Stimulated activated naive CD8-positive, alpha-beta T cell treated with anti-CD3 and anti-CD28 coated beads, Interleukin-15, amount 100 ng/mL, for 72 hours (primary cell): Measurements from ENCODE around the gene NDUFS3.
"Not testable (repeated sequence)": the region's sequence is repeated elsewhere in the genome, so short reads cannot be mapped to it uniquely, and the experiment has no call there.

Source experiments
- ATAC-seq: fragments of 150-1000 bp; cut with Tn5 transposase; 2 replicates; pipeline ENCODE4 v1.10.0; 2021; ENCODE audit warnings: mild to moderate bottlenecking, moderate library complexity
- DNase-seq, 2 donors: peaks; one replicate each; pipeline ENCODE4 v3.0.0; 2021 to 2022
- H3K27ac Mint-ChIP-seq, 2 donors: one replicate each; pipeline ENCODE4 v1.8.0; 2022; ENCODE audit warnings: mild to moderate bottlenecking in 2 of 2, mixed read lengths in 2 of 2, moderate library complexity in 2 of 2
- H3K27me3 Mint-ChIP-seq: one replicate; pipeline ENCODE4 v1.8.0; 2022; ENCODE audit warnings: mixed read lengths
- H3K4me1 Mint-ChIP-seq: one replicate; pipeline ENCODE4 v1.8.0; 2022; ENCODE audit warnings: mild to moderate bottlenecking, mixed read lengths
- H3K4me3 Mint-ChIP-seq, 2 donors: one replicate each; pipeline ENCODE4 v1.8.0; 2022; ENCODE audit warnings: mild to moderate bottlenecking in 2 of 2, mixed read lengths in 2 of 2, moderate library complexity in 1 of 2
- H3K9me3 Mint-ChIP-seq, 2 donors: one replicate each; pipeline ENCODE4 v1.8.0; 2022; ENCODE audit warnings: mixed read lengths in 2 of 2

NDUFS3 gene

GRCh38 chr11:47551086-47551485 is 27.8 kb upstream of the NDUFS3 start:
- Mint-ChIP-seq H3K27me3 (no peaks in the 10 kb centered on the region), H3K27ac (peak overlapping the region; percentile 34 to 90), H3K4me1 (peaks cover 59% of the 10 kb centered on the region), H3K4me3 (peak overlapping the region; percentile 93 to 98), H3K9me3 (no peaks in the 10 kb centered on the region)
- no peak for DNase-seq
- ATAC-seq: no peak

- peak; percentile 17 for ATAC-seq
- Mint-ChIP-seq H3K27me3 (no peaks in the 10 kb centered on the region), H3K4me3 (peak overlapping the region; percentile 93 to 98), H3K27ac (peak overlapping the region; percentile 98 to 99), H3K4me1 (peaks cover 55% of the 10 kb centered on the region), H3K9me3 (no peaks in the 10 kb centered on the region)
- DNase-seq: no peak
Observed at GRCh38 chr11:47552056-47552565, 26.8 kb upstream of the NDUFS3 start.

- H3K27ac Mint-ChIP-seq: peak within 1 kb of the TSS; percentile 98 to 99
- peak; percentile 97 for ATAC-seq
- H3K4me1 Mint-ChIP-seq: peaks cover 48% of the 10 kb centered on the region
- peak; percentile 92 to 93 for DNase-seq
- H3K9me3 Mint-ChIP-seq: no peaks in the 10 kb centered on the region
- no peaks in the 10 kb centered on the region for H3K27me3 Mint-ChIP-seq
- peak within 1 kb of the TSS; percentile 93 to 98 for H3K4me3 Mint-ChIP-seq
Observed at GRCh38 chr11:47552566-47553405, 26.1 kb upstream of the NDUFS3 start, which contains the start of gene CELF1. Gene CELF1, minus strand, starts transcription at chr11:47553132. Its CDS starts 53,609 bp downstream, at chr11:47499523.

- no peaks in the 10 kb centered on the region for H3K9me3 Mint-ChIP-seq
- ATAC-seq (peak; percentile 56), DNase-seq (no peak)
- no peaks in the 10 kb centered on the region for H3K27me3 Mint-ChIP-seq
- peaks cover 42% of the 10 kb centered on the region for H3K4me1 Mint-ChIP-seq
- H3K27ac Mint-ChIP-seq: peak overlapping the region; percentile 1 to 90
- peak overlapping the region; percentile 93 to 98 for H3K4me3 Mint-ChIP-seq
Observed at GRCh38 chr11:47553406-47553743, 25.5 kb upstream of the NDUFS3 start.

- H3K4me3 Mint-ChIP-seq, H3K27me3 Mint-ChIP-seq, DNase-seq, ATAC-seq, H3K9me3 Mint-ChIP-seq: not testable (repeated sequence)
- peak overlapping the region in 1 of 2 donors; percentile 19 for H3K27ac Mint-ChIP-seq
- H3K4me1 Mint-ChIP-seq: peaks cover 15% of the 10 kb centered on the region
Observed at GRCh38 chr11:47557004-47557403, 21.9 kb upstream of the NDUFS3 start.

GRCh38 chr11:47558695-47559094 is 20.2 kb upstream of the NDUFS3 start:
- Mint-ChIP-seq H3K27me3 (no peaks in the 10 kb centered on the region), H3K9me3 (no peaks in the 10 kb centered on the region), H3K4me3 (no peak overlapping the region), H3K4me1 (peaks cover 19% of the 10 kb centered on the region), H3K27ac (no peak overlapping the region)
- ATAC-seq (no peak), DNase-seq (no peak)

- Mint-ChIP-seq H3K9me3 (no peaks in the 10 kb centered on the region), H3K4me3 (no peak overlapping the region), H3K27ac (no peak overlapping the region), H3K27me3 (no peaks in the 10 kb centered on the region), H3K4me1 (peaks cover 27% of the 10 kb centered on the region)
- ATAC-seq (no peak), DNase-seq (no peak)
Observed at GRCh38 chr11:47560426-47560825, 18.4 kb upstream of the NDUFS3 start.

GRCh38 chr11:47562393-47562792 is 16.5 kb upstream of the NDUFS3 start:
- not testable (repeated sequence) for H3K27ac Mint-ChIP-seq, ATAC-seq, H3K9me3 Mint-ChIP-seq, H3K4me3 Mint-ChIP-seq, DNase-seq, H3K27me3 Mint-ChIP-seq
- peaks cover 36% of the 10 kb centered on the region for H3K4me1 Mint-ChIP-seq

- DNase-seq, ATAC-seq, H3K9me3 Mint-ChIP-seq, H3K27me3 Mint-ChIP-seq, H3K27ac Mint-ChIP-seq: not testable (repeated sequence)
- Mint-ChIP-seq H3K4me3 (peak overlapping the region; percentile 37), H3K4me1 (peaks cover 36% of the 10 kb centered on the region)
Observed at GRCh38 chr11:47564366-47564765, 14.5 kb upstream of the NDUFS3 start.

GRCh38 chr11:47564933-47565339 is 13.9 kb upstream of the NDUFS3 start:
- Mint-ChIP-seq H3K9me3 (no peaks in the 10 kb centered on the region), H3K4me3 (peak overlapping the region; percentile 81 to 88), H3K27ac (peak overlapping the region; percentile 91 to 96), H3K27me3 (no peaks in the 10 kb centered on the region), H3K4me1 (peaks cover 40% of the 10 kb centered on the region)
- ATAC-seq (peak; percentile 45), DNase-seq (no peak)

GRCh38 chr11:47565340-47566148 is 13.3 kb upstream of the NDUFS3 start, which contains the start of gene PTPMT1:
Gene PTPMT1, plus strand, starts transcription at chr11:47565599. Its CDS starts 24 bp downstream, at chr11:47565623.
- H3K27me3 Mint-ChIP-seq: no peaks in the 10 kb centered on the region
- peak; percentile 95 for ATAC-seq
- H3K4me3 Mint-ChIP-seq: peak within 1 kb of the TSS; percentile 81 to 88
- H3K9me3 Mint-ChIP-seq: no peaks in the 10 kb centered on the region
- peaks cover 40% of the 10 kb centered on the region for H3K4me1 Mint-ChIP-seq
- H3K27ac Mint-ChIP-seq: peak within 1 kb of the TSS; percentile 91 to 96
- DNase-seq: peak; percentile 72 to 79

GRCh38 chr11:47566149-47566698 is 12.7 kb upstream of the NDUFS3 start:
- H3K9me3 Mint-ChIP-seq: no peaks in the 10 kb centered on the region
- peak overlapping the region; percentile 81 to 88 for H3K4me3 Mint-ChIP-seq
- H3K27ac Mint-ChIP-seq: peak overlapping the region; percentile 89 to 96
- H3K4me1 Mint-ChIP-seq: peaks cover 40% of the 10 kb centered on the region
- no peak for ATAC-seq
- no peak for DNase-seq
- H3K27me3 Mint-ChIP-seq: no peaks in the 10 kb centered on the region

GRCh38 chr11:47569646-47570045 is 9.2 kb upstream of the NDUFS3 start:
- Mint-ChIP-seq H3K4me3 (no peak overlapping the region), H3K4me1 (peaks cover 30% of the 10 kb centered on the region), H3K27ac (no peak overlapping the region), H3K9me3 (no peaks in the 10 kb centered on the region), H3K27me3 (no peaks in the 10 kb centered on the region)
- DNase-seq: no peak
- no peak for ATAC-seq

GRCh38 chr11:47570651-47571356 is 8.1 kb upstream of the NDUFS3 start:
- no peaks in the 10 kb centered on the region for H3K9me3 Mint-ChIP-seq
- no peak overlapping the region for H3K4me3 Mint-ChIP-seq
- peak overlapping the region in 1 of 2 donors; percentile 43 for H3K27ac Mint-ChIP-seq
- H3K27me3 Mint-ChIP-seq: no peaks in the 10 kb centered on the region
- DNase-seq: no peak
- ATAC-seq: no peak
- H3K4me1 Mint-ChIP-seq: peaks cover 23% of the 10 kb centered on the region

- no peak overlapping the region for H3K4me3 Mint-ChIP-seq
- peaks cover 27% of the 10 kb centered on the region for H3K4me1 Mint-ChIP-seq
- H3K27ac Mint-ChIP-seq: peak overlapping the region in 1 of 2 donors; percentile 43
- DNase-seq (no peak), ATAC-seq (no peak)
- no peaks in the 10 kb centered on the region for H3K9me3 Mint-ChIP-seq
- H3K27me3 Mint-ChIP-seq: no peaks in the 10 kb centered on the region
Observed at GRCh38 chr11:47571357-47571729, 7.5 kb upstream of the NDUFS3 start.
